GM19468 (cell line): Measurements from ENCODE around the gene SIRT5.
A peak's percentile ranks its signal among the peaks of the same experiment; 100 is the strongest.

ENCODE experiments used
- ATAC-seq: cut with Tn5 transposase; IDR thresholded peaks from one replicate; pipeline ENCODE4 v1.9.1; 2021; ENCODE audit warnings: mild to moderate bottlenecking, moderate library complexity, moderate number of reproducible peaks; ENCODE audit not compliant: unreplicated experiment; ENCODE audit errors: extremely low read depth

Gene SIRT5

DNA sequence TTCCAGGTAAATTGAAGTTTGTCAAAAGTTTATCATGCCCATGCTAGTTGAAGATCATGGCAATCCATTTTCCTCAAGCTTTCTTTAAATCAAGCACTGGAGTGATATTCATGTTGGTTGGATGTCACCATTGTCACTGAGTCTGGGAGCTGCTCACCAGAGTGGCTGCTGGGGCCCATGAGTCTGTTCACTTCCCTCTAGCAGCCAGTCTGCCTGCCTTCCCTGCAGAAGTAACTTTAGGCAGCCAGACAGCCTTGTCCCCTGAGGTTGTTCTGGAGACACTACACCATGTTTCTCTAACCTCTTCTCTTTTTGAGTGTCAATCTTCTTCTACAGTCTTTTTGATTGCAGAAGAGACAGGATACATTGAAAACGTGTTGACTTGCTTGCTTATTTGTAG lies 5.5 kb downstream of the SIRT5 start:
- ATAC-seq = no peak

DNA sequence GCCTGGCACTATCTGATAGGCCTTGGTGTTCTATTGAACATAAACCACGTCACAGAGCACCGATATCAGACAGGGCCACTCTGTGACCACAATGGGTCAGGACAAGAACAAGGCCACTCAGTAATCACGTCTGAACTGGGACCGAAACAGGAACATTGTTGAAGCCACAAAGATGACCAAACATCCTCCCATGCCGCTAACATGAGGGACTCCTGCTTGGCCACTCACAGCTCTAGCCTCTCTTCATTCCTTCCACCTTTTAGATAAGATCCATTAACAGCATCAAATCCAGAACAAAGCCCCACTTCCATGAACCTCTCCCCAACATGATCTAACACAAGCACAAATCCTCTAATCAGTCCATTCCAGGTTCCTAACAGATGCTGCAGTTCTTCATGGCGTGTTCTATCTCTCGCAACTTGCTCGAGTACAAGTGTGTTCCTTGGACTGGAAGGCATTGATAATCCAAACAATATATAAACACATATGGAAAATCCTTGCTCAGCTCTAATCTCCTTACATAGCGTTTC lies 7.4 kb downstream of the SIRT5 start:
- no peak for ATAC-seq

GRCh38 chr6:13586603-13587542 lies 12.5 kb downstream of the SIRT5 start:
- ATAC-seq = no peak

GRCh38 chr6:13589801-13590200 lies 15.4 kb downstream of the SIRT5 start:
- ATAC-seq = no peak

GRCh38 chr6:13590574-13591153 lies 16.3 kb downstream of the SIRT5 start:
- no peak for ATAC-seq

DNA sequence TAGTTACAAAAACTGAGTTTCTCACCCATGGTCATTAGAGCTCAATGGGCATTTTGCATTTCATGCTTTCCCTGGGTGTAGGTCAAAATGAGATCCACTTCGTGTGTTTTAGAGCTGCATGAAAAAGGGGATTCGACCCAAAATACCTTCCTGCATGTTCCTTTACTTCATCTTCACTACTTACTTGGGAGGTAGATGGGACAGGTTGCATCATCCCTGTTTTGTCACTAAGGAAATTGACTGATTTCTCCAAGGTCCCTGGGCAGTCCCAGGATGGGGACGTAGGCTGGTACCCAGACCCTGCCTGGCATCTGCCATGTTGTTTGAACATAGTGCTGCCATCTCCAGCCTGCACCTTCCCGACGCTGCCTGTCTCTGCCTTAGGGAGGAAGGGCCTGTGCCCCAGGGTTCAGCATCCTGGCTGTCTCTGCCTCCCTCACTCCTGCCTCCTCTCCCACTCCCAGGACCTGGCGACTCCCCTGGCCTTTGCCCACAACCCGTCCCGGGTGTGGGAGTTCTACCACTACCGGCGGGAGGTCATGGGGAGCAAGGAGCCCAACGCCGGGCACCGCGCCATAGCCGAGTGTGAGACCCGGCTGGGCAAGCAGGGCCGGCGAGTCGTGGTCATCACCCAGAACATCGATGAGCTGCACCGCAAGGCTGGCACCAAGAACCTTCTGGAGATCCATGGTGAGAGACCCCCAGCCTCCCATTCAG lies 17.0 kb downstream of the SIRT5 start:
- no peak for ATAC-seq

GRCh38 chr6:13593103-13593502 lies 18.7 kb downstream of the SIRT5 start:
- no peak for ATAC-seq

DNA sequence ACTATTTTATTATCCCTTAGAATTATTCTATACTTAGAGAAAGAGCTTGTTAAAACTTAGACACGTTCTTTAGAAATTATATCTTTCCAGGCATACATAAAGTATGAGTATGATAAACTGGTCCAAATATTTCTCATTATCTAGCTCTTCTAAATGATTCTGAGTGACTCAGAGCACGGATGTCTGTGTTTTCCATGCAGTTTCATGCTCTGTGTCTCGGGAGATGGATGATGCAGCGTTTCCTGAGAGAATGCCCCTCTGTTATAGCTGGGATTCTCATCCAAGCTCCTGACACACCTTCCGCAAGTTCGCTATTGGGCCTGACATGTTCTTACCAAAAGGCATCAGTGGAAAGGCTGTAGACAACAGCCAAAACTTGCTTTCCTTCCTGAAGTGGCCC lies 19.3 kb downstream of the SIRT5 start:
- no peak for ATAC-seq

- no peak for ATAC-seq
Observed at GRCh38 chr6:13597073-13597472, 22.7 kb downstream of the SIRT5 start.

DNA sequence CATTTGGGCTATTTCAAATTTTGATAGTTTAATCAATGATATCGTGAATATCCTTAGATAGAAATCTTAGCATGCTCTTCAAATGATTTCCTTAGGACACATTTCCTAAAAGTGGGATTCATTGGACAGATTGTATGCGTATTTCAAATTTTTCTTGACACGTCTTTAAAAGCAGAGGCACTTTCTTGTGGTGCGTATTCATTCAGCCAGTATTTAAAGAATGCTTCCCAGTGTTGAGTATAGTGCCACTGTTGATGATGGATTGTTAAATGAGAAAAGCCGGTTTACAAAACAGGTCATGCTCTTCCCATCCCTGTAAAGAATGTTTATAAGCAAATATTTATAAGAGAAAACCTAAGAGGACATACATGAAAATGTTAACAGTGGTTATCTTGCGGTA lies 25.6 kb downstream of the SIRT5 start:
- ATAC-seq = no peak

- no peak for ATAC-seq
Observed at GRCh38 chr6:13604135-13604534, 29.7 kb downstream of the SIRT5 start.

- ATAC-seq = no peak
Observed at GRCh38 chr6:13604546-13605416, 30.4 kb downstream of the SIRT5 start.

DNA sequence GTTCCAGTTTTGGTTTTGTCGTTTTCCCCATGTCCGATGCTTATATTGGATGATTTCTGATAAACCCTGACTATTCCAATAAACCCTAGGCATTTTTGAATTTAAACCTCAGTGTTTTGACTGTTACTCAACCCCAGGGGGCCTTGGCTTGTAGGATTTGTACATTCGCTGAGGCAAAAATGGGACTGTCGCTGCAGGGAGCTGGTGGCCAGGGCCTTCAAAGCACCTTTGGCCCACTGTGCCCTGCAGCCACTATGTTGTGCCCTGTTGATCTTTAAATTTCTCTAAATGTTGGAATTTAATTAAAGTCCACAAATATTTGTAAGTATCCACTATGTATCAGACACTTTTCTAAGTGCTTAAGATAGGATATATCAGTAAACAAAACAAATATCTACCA lies 31.2 kb downstream of the SIRT5 start:
- ATAC-seq = no peak

DNA sequence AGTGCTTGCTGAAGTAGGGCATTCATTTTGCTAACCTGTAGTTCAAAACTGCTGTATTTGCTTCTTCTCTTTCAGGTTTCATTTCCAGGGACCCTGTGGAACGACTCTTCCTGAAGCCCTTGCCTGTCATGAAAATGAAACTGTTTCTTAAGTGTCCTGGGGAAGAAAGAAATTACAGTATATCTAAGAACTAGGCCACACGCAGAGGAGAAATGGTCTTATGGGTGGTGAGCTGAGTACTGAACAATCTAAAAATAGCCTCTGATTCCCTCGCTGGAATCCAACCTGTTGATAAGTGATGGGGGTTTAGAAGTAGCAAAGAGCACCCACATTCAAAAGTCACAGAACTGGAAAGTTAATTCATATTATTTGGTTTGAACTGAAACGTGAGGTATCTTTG lies 37.3 kb downstream of the SIRT5 start:
- ATAC-seq = no peak

DNA sequence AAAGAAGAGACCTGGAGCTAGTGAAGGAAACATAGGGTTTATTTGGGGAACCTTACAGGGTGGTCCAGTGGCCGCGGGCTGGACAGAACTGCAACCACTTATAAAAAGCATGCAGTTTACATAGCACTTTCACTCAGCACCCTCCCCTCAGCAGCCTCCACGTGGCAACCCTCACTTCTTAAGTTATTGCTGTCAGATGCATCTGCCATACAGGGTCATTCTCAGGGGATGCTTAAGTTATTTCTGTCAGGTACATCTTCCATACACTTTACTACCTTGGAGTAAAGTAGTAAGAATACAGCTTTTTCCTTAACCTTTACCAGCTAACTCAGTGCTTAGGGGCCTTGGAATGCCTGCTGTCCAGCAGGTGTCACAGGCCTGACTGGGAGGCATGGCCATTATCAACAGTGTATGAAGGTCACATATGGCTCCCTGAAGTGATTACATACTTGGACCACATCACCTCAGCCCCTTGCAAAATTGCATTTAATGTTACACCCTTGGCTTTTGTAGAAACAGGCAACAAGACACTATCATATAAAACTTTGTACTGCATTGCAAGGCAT lies 38.7 kb downstream of the SIRT5 start:
- no peak for ATAC-seq

- no peak for ATAC-seq
Observed at GRCh38 chr6:13614126-13614925, 39.9 kb downstream of the SIRT5 start.

- peak; percentile 77 for ATAC-seq
Observed at GRCh38 chr6:13614926-13615791, 40.8 kb downstream of the SIRT5 start, which contains the start of gene NOL7. Gene NOL7, plus strand, starts transcription at chr6:13615335. Its CDS starts 24 bp downstream, at chr6:13615359.

DNA sequence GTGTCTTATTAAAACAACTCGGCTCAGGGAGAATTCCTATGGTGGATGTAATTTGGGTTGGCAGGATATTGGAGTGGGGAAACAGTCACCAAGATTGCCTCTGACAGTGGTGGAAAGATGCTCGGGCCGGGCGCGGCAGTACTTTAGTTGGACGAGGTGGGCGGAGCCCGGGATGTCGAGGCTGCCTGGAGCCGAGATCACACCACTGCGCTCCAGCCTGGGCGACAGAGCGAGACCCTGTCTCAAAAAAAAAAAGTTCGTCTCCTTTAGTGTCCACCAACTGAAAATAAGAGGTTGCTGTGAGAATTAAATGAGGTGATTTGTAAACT lies 41.4 kb downstream of the SIRT5 start:
- ATAC-seq = no peak
